Erythroblast (primary cell): ENCODE results near the gene SFXN4.
A peak's percentile ranks its signal among the peaks of the same experiment; 100 is the strongest.

Source experiments
- DNase-seq, 2 experiments: peaks; one replicate each; lab custom pipeline; 2025; lab: John Stamatoyannopoulos, UW
- GATA1 ChIP-seq: IDR thresholded peaks from 2 replicates; pipeline ENCODE4 v1.6.1; 2011; ENCODE audit warnings: low read depth, mild to moderate bottlenecking, control low read depth, low read length, moderate library complexity
- POLR2A ChIP-seq: IDR thresholded peaks from 2 replicates; pipeline ENCODE4 v1.6.1; 2011; ENCODE audit warnings: mild to moderate bottlenecking, low read length

Gene SFXN4

DNA sequence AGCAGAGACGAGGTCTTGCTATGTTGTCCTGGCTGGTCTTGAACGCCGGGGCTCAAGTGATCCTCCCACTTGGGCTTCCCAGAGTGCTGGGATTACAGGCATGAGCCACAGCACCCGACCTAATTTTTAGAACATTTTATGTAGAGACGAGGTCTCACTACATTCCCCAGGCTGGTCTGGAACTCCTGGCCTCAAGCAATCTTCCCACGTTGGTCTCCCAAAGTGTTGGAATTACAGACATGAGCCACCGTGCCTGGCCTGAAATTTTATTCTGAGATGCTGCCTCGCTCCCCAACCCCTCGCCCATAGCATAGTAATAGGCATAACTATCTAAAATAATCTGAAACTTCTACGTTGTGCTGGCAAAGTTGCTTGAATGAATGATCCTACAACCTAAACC, 21.9 kb downstream of the SFXN4 start:
- TF ChIP-seq POLR2A = no peak
- no peak for TF ChIP-seq GATA1
- no peak for DNase-seq

DNA sequence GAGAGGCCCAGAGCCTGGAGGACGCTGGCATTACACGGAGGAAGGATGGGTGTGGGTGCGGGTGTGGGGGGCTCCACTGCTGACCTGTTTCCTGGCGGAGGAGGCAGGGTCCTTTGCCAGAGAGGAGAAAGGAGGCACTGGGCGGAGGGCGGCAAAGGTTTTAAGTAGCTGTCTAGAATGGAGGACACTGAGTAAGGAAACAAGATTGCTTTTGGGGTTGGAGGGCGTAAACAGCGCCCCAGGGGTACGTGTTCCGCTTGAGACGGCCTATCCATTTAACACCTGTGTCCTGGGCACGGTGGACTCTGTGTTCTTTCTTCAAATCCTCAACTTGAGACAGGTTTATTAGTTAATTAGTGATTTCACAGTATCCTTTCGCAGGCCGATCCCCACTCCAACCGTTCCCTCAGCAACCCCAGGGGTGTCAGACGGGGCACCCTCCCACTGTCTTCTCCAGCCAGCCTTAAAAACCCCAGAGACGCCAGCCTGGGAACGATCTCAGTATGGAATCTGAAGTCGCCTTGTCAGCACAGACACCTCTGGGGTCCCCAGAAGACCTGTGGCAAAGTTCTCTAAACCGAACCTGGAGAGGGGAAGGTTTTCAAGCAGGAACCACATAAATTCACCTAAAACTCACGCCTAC, 24.8 kb downstream of the SFXN4 start:
- TF ChIP-seq POLR2A (no peak), GATA1 (no peak)

DNA sequence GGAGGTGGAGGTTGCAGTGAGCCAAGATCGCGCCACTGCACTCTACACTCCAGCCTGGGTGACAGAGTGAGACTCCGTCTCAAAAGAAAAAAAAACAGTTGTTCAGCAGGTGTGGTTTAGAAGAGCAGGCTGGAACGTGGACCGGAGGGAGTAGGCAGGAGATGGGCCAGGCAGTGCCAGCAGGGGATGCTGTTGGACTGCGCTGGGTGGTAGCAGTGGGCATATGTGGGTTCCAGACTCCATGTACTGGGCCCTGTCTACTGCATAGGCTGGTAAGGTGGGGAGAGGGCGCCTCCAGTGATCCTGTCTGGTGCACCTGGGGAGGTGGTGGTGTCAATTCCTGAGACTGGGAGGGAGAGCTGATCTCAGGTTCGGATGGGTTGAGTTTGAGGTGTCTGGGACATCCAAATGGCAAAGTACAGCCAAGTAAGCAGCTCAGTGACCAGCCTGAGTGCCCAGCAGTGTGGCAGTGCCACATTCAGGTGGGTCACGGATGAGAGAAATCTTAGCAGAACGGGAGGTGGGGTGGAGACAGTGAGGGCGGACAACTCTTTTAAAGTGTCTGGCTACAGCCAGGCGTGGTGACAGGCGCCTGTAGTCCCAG, 25.9 kb downstream of the SFXN4 start:
- TF ChIP-seq POLR2A (no peak), GATA1 (no peak)
- peak; percentile 47 to 68 for DNase-seq

More for the DNA sequence above, 24.8 kb downstream of the SFXN4 start:
- DNase-seq = no peak

DNA sequence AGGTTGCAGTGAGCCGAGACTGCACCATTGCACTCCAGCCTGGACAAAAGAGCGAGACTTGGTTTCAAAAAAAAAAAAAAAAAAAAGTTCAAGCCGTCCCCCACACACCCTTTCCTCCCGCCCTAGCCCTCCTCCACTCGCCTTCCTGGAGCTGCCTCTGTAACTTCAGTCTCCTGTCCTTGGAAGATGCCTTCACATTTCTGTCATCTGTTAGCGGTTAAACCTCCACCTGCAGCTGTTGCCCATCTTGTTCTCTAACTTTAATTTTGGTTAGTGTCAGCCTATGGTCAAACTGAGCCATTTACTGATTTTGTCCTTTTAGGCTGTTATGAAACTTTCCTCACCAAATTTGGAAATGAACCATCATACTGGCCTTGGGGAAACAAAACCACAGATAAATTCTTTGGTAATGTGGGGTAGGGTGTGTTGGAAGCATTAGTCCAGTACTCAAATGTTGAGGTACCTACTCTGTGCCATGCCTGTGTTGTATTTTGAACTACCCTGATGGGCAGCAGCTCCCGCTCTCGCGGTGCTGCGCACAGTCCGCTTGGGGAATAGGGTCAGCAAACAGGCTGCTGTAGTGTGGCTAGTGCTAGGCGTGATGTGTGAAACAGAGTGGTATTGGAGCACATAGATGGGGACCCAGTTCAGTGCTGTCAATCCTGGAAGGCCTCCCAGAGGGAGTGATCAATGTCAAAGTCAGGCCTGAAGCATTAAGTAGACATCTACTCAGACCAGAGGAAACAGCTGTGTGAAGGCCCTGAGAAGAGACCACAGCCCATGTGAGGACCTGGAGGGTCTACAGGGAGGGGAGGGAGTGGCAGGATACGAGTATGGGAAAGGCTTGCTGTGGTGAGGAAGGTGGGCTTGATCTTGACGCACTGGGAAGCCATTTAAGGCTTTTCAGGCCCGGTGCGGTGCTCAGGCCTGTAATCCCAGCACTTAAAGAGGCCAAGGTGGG, 26.9 kb downstream of the SFXN4 start:
- DNase-seq = no peak
- TF ChIP-seq POLR2A (no peak), GATA1 (no peak)

DNA sequence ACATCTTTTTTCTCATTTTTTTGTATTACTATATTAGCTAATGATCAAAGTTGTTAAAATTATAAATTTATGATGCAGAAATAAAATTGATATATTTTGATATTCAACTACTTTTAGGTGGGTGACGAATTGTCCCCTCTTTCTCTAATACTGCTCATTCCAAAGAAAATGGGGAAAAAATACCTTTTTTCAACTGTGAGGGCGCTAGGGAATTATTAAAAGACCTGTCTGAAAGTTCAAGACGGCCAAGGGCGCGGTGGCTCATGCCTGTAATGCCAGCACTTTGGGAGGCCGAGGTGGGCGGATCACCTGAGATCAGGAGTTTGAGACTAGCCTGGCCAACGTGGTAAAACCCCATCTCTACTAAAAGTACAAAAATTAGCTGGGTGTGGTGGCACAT, 27.6 kb downstream of the SFXN4 start:
- peak in 1 of 2 experiments; percentile 10 for DNase-seq

DNA sequence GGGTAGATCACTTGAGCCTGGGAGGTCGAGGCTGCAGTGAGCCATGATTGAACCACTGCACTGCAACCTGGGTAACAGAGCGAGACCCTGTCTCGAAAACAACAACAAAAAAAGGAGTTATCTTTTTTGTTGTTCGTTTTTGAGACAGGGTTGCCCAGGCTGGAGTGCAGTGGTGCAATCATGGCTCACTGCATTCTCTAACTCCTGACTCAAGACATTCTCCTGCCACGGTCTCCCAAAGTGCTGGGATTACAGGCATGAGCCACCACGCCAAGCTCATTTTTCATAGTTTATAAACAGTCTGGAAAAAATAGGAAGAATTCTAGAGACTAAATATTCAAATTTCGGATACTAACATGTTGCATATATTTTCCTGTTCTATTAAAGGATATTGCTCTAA, 29.4 kb downstream of the SFXN4 start:
- no peak for DNase-seq
- no peak for TF ChIP-seq GATA1
- TF ChIP-seq POLR2A = no peak

DNA sequence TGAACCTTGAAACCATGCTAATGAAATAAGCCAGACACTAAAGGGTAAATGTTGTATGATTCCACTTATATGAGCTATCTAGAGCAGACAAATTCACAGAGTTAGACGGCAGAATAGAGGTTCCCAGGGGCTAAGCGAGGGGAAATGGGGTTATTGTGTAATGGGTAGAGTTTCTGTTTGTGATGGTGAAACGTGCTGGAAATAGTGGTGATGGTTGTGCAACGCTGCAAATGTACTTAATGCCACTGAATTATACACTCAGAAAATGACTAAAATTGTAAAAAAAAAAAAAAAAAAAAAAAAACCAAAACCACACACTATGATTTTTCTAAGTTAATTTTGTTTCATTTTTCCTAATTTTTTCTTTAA, 30.0 kb downstream of the SFXN4 start:
- no peak for TF ChIP-seq POLR2A
- DNase-seq = no peak

DNA sequence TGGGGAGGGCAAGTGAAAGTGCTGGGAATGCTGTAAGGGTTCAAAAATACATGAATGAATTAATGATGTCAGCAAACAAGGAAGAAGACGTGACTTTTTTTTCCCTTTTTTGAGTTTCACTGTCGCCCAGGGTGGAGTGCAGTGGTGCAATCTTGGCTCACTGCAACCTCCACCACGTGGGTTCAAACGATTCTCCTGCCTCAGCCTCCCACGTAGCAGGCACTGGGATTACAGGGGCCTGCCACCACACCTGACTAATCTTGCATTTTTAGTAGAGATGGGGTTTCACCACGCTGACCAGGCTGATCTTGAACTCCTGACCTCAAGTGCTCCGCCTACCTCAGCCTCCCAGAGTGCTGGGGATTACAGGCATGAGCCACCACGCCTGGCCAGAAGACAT, 31.6 kb downstream of the SFXN4 start:
- TF ChIP-seq POLR2A (no peak), GATA1 (no peak)
- DNase-seq = no peak

DNA sequence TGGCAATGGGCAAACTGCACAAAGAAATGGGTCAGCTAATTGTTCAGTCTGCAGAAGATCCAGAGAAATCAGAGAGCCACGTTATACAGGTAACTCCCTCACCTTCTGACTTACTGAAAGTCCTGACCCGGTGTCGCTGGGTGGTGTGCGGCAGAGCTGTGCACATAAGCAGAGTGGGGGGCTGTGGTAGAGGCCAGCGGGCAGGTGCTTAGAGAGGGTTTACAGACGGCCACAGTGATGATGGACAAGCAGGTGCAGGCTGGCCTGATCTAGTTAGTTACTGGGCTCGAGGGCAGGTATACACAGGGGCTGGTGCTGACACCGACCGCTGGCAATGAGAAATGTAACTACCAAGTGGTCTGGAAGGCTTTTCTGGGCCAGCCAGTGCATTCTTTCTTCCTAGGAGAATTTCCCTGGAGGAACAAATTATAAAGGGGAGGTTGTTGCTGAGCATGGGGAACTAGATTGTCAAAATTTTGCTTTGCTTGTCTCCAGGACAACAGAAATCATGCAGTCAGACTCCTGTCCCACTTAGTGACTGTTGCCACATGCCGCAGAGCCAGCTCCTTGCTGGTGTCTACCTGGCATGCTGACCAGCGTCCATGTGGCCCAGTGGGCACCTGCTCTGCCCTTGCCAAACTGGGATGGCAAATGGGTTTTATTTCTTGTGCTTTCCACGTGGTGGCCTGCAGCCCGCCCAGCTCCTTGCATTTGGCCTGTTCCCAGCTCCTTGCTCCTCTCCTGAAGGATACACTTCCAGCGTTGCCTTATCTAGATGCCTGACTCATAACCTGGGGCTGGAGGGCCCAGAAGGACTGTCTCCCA, 32.8 kb downstream of the SFXN4 start:
- DNase-seq = no peak
- TF ChIP-seq POLR2A = no peak
- no peak for TF ChIP-seq GATA1

DNA sequence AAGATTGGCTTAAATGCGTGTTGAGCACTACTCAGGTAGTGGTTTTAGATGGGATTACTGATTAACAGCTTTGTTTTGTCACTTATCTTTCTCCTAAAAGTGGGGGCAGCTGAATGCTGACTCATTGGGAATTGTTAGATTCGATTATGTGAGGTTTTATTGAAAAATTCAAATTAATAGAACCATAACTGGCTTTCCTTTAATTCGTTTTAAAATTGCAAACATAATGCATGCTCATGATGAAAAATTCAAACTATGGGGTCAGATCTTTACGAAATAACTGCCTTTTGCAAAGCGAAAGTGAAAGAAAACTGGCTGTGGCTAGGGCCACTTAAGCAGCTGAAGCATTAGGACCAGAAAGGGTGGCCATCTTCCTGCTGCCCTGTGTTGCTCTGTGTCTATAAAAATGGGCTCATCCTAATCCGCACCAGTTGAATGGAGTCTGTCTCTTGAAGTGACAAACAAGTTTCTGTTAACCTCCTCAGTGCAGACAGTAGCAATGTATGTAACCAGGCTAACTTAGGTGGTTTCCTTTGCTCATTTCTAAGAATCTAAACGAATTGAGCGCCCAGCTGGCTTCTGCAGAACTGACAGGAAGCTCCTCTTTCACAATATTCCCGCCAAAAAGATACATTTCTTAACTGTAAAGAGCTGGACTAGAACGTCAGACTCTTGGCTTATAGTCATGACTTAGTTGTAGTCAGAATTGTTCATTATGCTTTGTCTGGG, 33.8 kb downstream of the SFXN4 start:
- TF ChIP-seq GATA1 (no peak), POLR2A (no peak)
- peak; percentile 80 to 83 for DNase-seq

DNA sequence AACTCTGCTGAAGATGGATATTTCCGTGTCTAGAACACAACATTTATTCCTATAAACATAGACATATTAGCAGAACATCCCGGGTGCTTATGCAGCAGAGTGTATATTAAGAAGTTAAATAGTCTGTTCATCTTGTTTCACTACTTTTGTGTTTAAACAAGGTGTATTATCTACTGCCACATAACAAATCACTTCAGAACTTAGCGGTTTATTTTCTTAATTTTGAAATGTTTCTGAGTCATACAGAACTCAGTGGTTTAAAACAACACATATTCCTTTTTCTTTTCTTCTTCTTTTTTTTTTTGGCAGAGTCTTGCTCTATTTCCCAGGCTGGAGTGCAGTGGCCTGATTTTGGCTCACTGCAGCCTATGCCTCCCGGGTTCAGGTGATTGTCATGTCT, 35.8 kb downstream of the SFXN4 start:
- DNase-seq = no peak
- no peak for TF ChIP-seq GATA1

DNA sequence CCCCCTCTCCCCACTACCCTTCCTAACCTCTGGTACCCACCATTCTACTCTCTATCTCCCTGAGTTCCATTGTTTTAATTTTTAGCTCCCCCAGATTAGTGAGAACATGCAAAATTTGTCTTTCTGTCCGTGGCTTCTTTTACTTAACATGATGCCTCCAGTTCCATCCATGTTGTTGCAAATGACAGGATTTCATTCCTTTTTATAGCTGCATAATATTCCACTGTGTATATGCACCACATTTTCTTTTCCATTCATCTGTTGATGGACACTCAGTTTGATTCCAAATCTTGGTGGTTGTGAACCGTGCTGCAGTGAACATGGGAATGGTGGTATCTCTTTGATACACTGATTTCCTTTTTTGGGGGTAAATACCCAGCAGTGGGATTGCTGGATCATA, 39.6 kb downstream of the SFXN4 start:
- DNase-seq = no peak
- TF ChIP-seq POLR2A (no peak), GATA1 (no peak)

DNA sequence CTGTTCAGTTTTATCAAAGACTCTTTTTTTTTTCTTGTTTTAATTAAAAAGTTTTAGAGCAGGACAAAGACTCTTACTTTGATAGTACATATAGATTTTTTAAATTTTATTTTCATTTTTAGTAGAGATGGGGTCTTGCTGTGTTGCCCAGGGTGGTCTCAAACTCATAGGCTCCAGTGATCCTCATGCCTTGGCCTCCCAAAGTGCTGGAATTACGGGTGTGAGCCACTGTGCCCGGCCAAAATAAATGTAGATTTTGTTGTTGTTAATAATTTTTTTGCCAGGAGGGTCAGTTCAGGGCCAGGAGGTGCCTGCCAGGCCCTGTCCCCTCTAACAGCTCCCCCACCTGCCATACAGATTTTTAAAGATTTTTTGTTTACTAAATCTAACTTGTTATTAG, 44.6 kb downstream of the SFXN4 start:
- TF ChIP-seq GATA1 = no peak
- TF ChIP-seq POLR2A = no peak
- no peak for DNase-seq
